Endothelial cell of umbilical vein (primary cell): ENCODE data around the gene CYGB. TPM values are rescaled to one million over a fixed set of nuclear protein-coding genes. Genes with fewer than 3 reads are reported as not detected.
A peak's percentile ranks its signal among the peaks of the same experiment; 100 is the strongest.
"Not testable (repeated sequence)": the region's sequence is repeated elsewhere in the genome, so short reads cannot be mapped to it uniquely, and the experiment has no call there.

Source experiments
- BruUV-seq: library from RNA; stranded (reverse); fragments of 400-500 nt; replicated peaks from 2 replicates; lab custom pipeline; 2021; lab: Mats Ljungman, UMichigan
- CTCF ChIA-PET: fragments of 300-600, 350-600 bp; sonication (Branson Sonifier 250); formaldehyde crosslinking; loops from one replicate; lab custom pipeline; 2021; ENCODE audit warnings: antibody characterized with exemption, inconsistent platforms; lab: Charles Lee
- POLR2A ChIA-PET: fragments of 300-600, 350-600 bp; sonication (Branson Sonifier 250); formaldehyde crosslinking; loops from one replicate; lab custom pipeline; 2021; ENCODE audit warnings: antibody characterized with exemption, inconsistent platforms; lab: Charles Lee
- DNase-seq: peaks from one replicate; pipeline ENCODE4 v3.0.0-alpha.2; 2011; ENCODE audit warnings: low read depth, low spot score
- FAIRE-seq: peaks from 2 replicates; lab custom pipeline; 2011; peaks lifted over from hg19 to GRCh38; lab: Jason Lieb, UNC
- H2AFZ ChIP-seq: 2 replicates; pipeline ENCODE4 v1.6.0; 2012; ENCODE audit warnings: low read depth, low read length, control low read depth, inconsistent platforms
- H3K27ac ChIP-seq: 2 replicates; pipeline ENCODE4 v1.5.1; 2011; ENCODE audit warnings: low read depth, mild to moderate bottlenecking, control low read depth, low read length, moderate library complexity; ENCODE audit not compliant: insufficient read depth
- H3K27me3 ChIP-seq, 2 experiments: 2 replicates each; pipeline versions ENCODE4 v1.6.0 to v1.6.1; 2011; ENCODE audit warnings: low read length in 2 of 2, mixed read lengths in 1 of 2; ENCODE audit not compliant: control insufficient read depth in 2 of 2, insufficient read depth in 2 of 2
- H3K36me3 ChIP-seq, 2 experiments: 2 replicates in 1 of 2; 3 replicates in 1 of 2; pipeline ENCODE4 v1.5.1; 2011; ENCODE audit warnings: low read length in 2 of 2, mild to moderate bottlenecking in 1 of 2, moderate library complexity in 1 of 2; ENCODE audit not compliant: control insufficient read depth in 2 of 2, insufficient read depth in 2 of 2; ENCODE audit errors: extremely low read depth in 1 of 2
- H3K4me1 ChIP-seq: 3 replicates; pipeline ENCODE4 v1.5.1; 2011; ENCODE audit warnings: mild to moderate bottlenecking, low read length; ENCODE audit not compliant: control insufficient read depth, insufficient read depth; ENCODE audit errors: extremely low read depth
- H3K4me2 ChIP-seq: 2 replicates; pipeline ENCODE4 v1.6.1; 2011; ENCODE audit warnings: low read length, control low read depth, mixed read lengths; ENCODE audit not compliant: insufficient read depth
- H3K4me3 ChIP-seq, 3 experiments: fragments of 200-600 bp in 1 of 3; sonication (generic), shearing (Covaris generic) in 1 of 3; replicated peaks in 1 of 3; 2 replicates each; pipeline ENCODE4 v1.5.1; 2011 to 2016; ENCODE audit warnings: control low read depth in 3 of 3, low read length in 3 of 3, mild to moderate bottlenecking in 2 of 3, inconsistent platforms in 1 of 3, low read depth in 1 of 3, moderate library complexity in 1 of 3; ENCODE audit not compliant: insufficient read depth in 1 of 3
- H3K79me2 ChIP-seq: 2 replicates; pipeline ENCODE4 v1.6.0; 2012; ENCODE audit warnings: low read length, inconsistent platforms; ENCODE audit not compliant: control insufficient read depth, insufficient read depth
- H3K9ac ChIP-seq: replicated peaks from 2 replicates; pipeline ENCODE3; 2011; ENCODE audit warnings: low read length, control low read depth; ENCODE audit not compliant: insufficient read depth; ENCODE audit errors: extremely low read depth
- H3K9me1 ChIP-seq: replicated peaks from 3 replicates; pipeline ENCODE4 v1.6.0; 2011; ENCODE audit warnings: mild to moderate bottlenecking, low read length; ENCODE audit not compliant: control insufficient read depth, insufficient read depth; ENCODE audit errors: extremely low read depth
- H3K9me3 ChIP-seq: replicated peaks from 2 replicates; pipeline ENCODE4 v1.5.1; 2012; ENCODE audit warnings: low read length, inconsistent platforms; ENCODE audit not compliant: control insufficient read depth, insufficient read depth
- H4K20me1 ChIP-seq: replicated peaks from 2 replicates; pipeline ENCODE3; 2011; ENCODE audit warnings: mild to moderate bottlenecking, low read length; ENCODE audit not compliant: control insufficient read depth, insufficient read depth; ENCODE audit errors: extremely low read depth
- CTCF ChIP-seq, 2 donors: IDR thresholded peaks; 1 replicate in 1 of 2; 2 replicates in 1 of 2; pipeline ENCODE4 v1.5.1; 2011; ENCODE audit warnings: low read length in 2 of 2, mild to moderate bottlenecking in 2 of 2, moderate library complexity in 2 of 2, control low read depth in 1 of 2, inconsistent platforms in 1 of 2, low read depth in 1 of 2; ENCODE audit not compliant: insufficient read depth in 1 of 2; ENCODE audit errors: extremely low read depth in 1 of 2
- EZH2 ChIP-seq: IDR thresholded peaks from 2 replicates; pipeline ENCODE4 v1.6.1; 2012; ENCODE audit warnings: borderline replicate concordance, low read depth, mild to moderate bottlenecking, moderate library complexity, low read length, inconsistent platforms; ENCODE audit not compliant: severe bottlenecking
- FOS ChIP-seq: IDR thresholded peaks from 2 replicates; pipeline ENCODE4 v1.6.1; 2011; ENCODE audit warnings: mild to moderate bottlenecking, low read length, moderate library complexity, borderline replicate concordance; ENCODE audit not compliant: insufficient read depth
- GATA2 ChIP-seq: IDR thresholded peaks from 2 replicates; pipeline ENCODE4 v1.7.0; 2011; ENCODE audit warnings: low read depth, mild to moderate bottlenecking, moderate library complexity, mixed read lengths, low read length; ENCODE audit not compliant: insufficient read length, insufficient read depth
- JUN ChIP-seq: IDR thresholded peaks from 2 replicates; pipeline ENCODE4 v1.6.1; 2011; ENCODE audit warnings: borderline replicate concordance, low read depth; ENCODE audit not compliant: insufficient read length, insufficient read depth
- MAX ChIP-seq: IDR thresholded peaks from 2 replicates; pipeline ENCODE4 v1.6.1; 2011; ENCODE audit not compliant: insufficient read depth, insufficient read length
- MYC ChIP-seq: IDR thresholded peaks from one replicate; pipeline ENCODE4 v1.6.1; 2011; ENCODE audit warnings: mild to moderate bottlenecking, low read depth, low read length
- POLR2A ChIP-seq: IDR thresholded peaks from 2 replicates; pipeline ENCODE4 v1.6.1; 2012; ENCODE audit warnings: low read depth, mild to moderate bottlenecking, control low read depth, low read length
- POLR2AphosphoS5 ChIP-seq: IDR thresholded peaks from 2 replicates; pipeline ENCODE4 v1.6.1; 2012; ENCODE audit warnings: low read depth, mild to moderate bottlenecking, control low read depth, low read length, moderate library complexity; ENCODE audit not compliant: insufficient read depth
- dilution Hi-C: fragments of 300-500 bp; cut with MboI; formaldehyde crosslinking; loops from one replicate; pipeline ENCODE4 v1.15.0; 2019; ENCODE audit warnings: low sequenced_read_pairs; ENCODE audit not compliant: extremely low pct_ligation_motif_present
- intact Hi-C: fragments of 100-400 bp; cut with micrococcal nuclease; formaldehyde crosslinking; loops from one replicate; pipeline ENCODE4 v1.10.0; 2022
- polyA plus RNA-seq, 4 experiments: library from polyadenylated mRNA; depleted of rRNA in 3 of 4; stranded (reverse) in 3 of 4; unstranded in 1 of 4; fragments of >200 nt; gene quantifications; 2 replicates each; pipeline versions ENCODE4 v1.2.1 to v1.2.3, GENCODE V29; 2011 to 2012; ENCODE audit warnings: missing spikeins in 1 of 4
- total RNA-seq: library from RNA; stranded (reverse); gene quantifications from 2 replicates; pipeline ENCODE4 v1.2.3, GENCODE V29; 2021

CYGB gene
- total and polyA plus RNA-seq, 2 donors (not counting 3 experiments of a cell fraction or from before 2014, with no cell fraction given), result 0.22 to 0.91 TPM

DNA sequence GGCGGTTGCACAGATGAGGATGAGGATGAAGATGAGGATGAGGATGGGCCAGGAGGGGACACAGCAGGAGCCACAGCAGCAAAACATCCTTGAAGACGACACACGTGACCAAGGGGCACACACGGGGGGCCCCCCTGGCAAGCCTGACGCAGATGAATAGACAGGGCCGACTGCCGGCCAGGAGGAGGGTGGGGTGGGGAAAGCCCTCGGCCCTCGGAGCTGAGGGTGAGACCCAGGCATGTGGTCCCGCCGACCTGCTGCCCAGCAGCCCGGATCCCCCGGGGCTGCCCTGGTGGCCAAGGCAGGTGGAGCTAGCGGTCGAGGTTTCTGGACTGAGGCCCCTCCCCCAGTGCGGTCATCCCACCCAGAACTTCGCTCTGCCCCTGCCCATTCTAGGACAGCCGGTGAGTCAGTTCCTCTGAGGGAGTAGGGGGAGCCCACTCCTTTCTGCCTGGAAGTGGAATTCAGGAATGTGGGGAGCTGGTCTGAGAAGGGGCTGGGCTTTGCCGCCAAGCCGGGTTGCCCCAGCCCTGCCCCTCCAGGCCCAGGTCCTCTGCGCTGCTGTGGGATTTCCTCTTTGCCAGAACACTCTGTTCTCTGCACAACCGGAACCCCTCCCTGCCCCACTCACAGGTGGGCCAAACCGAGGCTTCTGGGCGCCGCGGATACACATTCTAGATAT, 9.9 kb downstream of the CYGB start:
- no peak overlapping the region for H3K4me3 ChIP-seq
- DNase-seq, result peak; percentile 66
- H3K9me3 ChIP-seq, result no peaks in the 10 kb centered on the region
- CTCF ChIA-PET, result interaction anchor here (0.7 to 4.3 kb wide), 13 partner anchors 9 to 154 kb away, joined by 3 to 60 read pairs (median 4); partner anchors contain the start of genes CYGB and PRCD
- intact Hi-C loops (loop anchor here (2.0 to 10.0 kb wide), 2 partner anchors 13 to 187 kb away; partner anchors contain the start of genes MXRA7 and PRCD), dilution Hi-C loops (no loop called here)
- H4K20me1 ChIP-seq, result no peaks in the 10 kb centered on the region
- H3K9me1 ChIP-seq, result no peaks in the 10 kb centered on the region
- TF ChIP-seq MYC (no peak), EZH2 (no peak), POLR2AphosphoS5 (peak; percentile 30), CTCF (IDR thresholded peaks at IDR 0.05; ENCODE audit: extremely low read depth in 1 of 2, insufficient read depth in 1 of 2, low read depth in 1 of 2, low read length in 2 of 2) (peak; percentile 20 to 26), MAX (no peak), GATA2 (no peak), JUN (no peak), POLR2A (no peak), FOS (peak; percentile 63)
- no peaks in the 10 kb centered on the region for H3K27me3 ChIP-seq
- no peaks in the 10 kb centered on the region for H3K36me3 ChIP-seq
- H3K4me1 ChIP-seq, result peaks cover 23% of the 10 kb centered on the region
- no peaks in the 10 kb centered on the region for H3K79me2 ChIP-seq
- no peak overlapping the region for H3K27ac ChIP-seq
- peak overlapping the region; percentile 5 for H3K4me2 ChIP-seq
- FAIRE-seq, result peak; percentile 85
- peak overlapping the region; percentile 8 for H2AFZ ChIP-seq
- POLR2A ChIA-PET, result interaction anchor here (0.7 to 1.2 kb wide), 3 partner anchors 18 to 139 kb away, joined by 3 to 6 read pairs (median 3); no protein-coding TSS in a partner anchor
- BruUV-seq, result no TSS peak
- H3K9ac ChIP-seq, result no peak overlapping the region

DNA sequence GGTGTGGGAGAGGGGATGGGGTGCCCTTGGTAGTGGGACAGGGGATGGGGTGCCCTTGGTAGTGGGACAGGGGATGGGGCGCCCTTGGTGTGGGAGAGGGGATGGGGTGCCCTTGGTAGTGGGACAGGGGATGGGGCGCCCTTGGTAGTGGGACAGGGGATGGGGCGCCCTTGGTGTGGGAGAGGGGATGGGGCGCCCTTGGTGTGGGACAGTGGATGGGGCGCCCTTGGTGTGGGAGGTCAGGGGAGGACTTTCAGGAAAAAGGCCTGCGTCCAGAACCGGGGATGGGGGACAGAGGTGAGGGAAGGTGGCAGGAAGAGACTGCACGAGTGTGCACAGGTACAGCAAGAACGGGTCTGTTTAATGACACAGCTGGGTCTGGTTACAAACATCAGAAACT, 10.5 kb downstream of the CYGB start:
- peak overlapping the region; percentile 8 for H2AFZ ChIP-seq
- FAIRE-seq, H4K20me1 ChIP-seq: not testable (repeated sequence)

More for the DNA sequence above, 10.5 kb downstream of the CYGB start:
- H3K9ac ChIP-seq, H3K36me3 ChIP-seq, H3K79me2 ChIP-seq, H3K27me3 ChIP-seq, BruUV-seq, H3K9me3 ChIP-seq, H3K4me3 ChIP-seq, dilution Hi-C loops, H3K9me1 ChIP-seq, DNase-seq, H3K27ac ChIP-seq, H3K4me2 ChIP-seq: not testable (repeated sequence)
- ChIA-PET POLR2A (interaction anchor here (1.0 kb wide), 1 partner anchor 19 kb away, joined by 3 read pairs; no protein-coding TSS in a partner anchor), CTCF (interaction anchor here (0.9 to 4.3 kb wide), 9 partner anchors 9 to 154 kb away, joined by 3 to 60 read pairs (median 8); partner anchors contain the start of genes CYGB and PRCD)
- peaks cover 23% of the 10 kb centered on the region for H3K4me1 ChIP-seq
- intact Hi-C loops, result loop anchor here (2.0 to 10.0 kb wide), 2 partner anchors 14 to 188 kb away; partner anchors contain the start of genes MXRA7 and PRCD
